GM19043 (cell line): ENCODE measurements around the gene MECP2.
"Not testable (repeated sequence)": the region's sequence is repeated elsewhere in the genome, so short reads cannot be mapped to it uniquely, and the experiment has no call there.

Experiments
- ATAC-seq: cut with Tn5 transposase; IDR thresholded peaks from one replicate; pipeline ENCODE4 v1.9.1; 2021; ENCODE audit warnings: low read depth; ENCODE audit not compliant: unreplicated experiment

Gene MECP2

DNA sequence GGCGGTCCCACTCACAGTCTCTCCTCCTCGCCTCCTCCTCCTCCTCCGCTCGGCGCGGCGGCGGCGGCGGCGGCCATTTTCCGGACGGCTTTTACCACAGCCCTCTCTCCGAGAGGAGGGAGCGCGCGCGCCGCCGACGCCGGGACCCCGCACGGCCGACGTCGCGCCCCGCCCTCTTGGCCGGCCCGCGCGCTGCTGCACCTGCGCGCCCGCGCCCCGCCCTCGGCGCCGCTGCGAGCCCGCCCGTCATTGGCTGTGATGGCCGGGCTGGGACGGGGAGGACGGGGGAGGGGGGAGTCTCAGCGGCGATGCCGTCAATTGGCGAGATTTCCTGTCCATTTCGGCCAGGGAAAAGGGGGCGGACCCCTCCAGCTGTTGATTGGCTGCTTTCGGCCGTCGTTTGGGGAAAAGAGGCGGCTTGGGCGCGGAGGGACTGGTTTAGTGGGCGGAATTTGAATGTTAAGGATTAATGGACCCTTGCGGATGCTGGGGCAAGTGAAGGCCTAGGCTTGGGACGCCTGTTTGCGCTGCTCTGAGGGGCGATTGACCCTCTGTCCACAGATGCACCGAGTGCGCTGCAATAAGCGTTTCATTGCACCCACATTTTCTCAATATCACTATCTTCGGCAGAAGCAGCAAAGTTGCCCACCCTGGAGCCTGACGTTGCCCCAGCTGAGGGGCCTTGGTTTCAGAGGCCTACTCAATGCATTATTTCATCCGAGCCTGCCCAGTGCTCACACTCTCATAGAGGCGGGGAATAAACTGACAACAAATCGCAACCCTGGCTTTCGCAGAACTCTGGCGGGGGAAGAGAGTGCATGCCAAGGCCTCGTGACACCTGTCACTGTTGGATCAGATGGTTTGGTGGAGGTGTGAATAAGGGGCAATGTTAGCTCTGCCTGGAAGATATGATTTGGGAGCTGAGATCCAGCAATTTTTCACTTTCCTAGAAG is at the start of gene MECP2:
Gene MECP2 (minus strand): TSS at position 129 of the 953 bp plus-strand sequence.
- peak; percentile 82 for ATAC-seq

DNA sequence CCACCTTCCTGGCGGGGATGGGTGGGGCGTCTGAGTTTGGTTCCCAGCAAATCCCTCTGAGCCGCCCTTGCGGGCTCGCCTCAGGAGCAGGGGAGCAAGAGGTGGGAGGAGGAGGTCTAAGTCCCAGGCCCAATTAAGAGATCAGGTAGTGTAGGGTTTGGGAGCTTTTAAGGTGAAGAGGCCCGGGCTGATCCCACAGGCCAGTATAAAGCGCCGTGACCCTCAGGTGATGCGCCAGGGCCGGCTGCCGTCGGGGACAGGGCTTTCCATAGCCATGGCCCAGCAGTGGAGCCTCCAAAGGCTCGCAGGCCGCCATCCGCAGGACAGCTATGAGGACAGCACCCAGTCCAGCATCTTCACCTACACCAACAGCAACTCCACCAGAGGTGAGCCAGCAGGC is 46.5 kb upstream of the MECP2 start, which contains the start of gene OPN1LW:
Gene OPN1LW (plus strand): TSS at position 234 of the 400 bp plus-strand sequence. CDS start 41 bp downstream, at position 275.
- ATAC-seq = not testable (repeated sequence)

DNA sequence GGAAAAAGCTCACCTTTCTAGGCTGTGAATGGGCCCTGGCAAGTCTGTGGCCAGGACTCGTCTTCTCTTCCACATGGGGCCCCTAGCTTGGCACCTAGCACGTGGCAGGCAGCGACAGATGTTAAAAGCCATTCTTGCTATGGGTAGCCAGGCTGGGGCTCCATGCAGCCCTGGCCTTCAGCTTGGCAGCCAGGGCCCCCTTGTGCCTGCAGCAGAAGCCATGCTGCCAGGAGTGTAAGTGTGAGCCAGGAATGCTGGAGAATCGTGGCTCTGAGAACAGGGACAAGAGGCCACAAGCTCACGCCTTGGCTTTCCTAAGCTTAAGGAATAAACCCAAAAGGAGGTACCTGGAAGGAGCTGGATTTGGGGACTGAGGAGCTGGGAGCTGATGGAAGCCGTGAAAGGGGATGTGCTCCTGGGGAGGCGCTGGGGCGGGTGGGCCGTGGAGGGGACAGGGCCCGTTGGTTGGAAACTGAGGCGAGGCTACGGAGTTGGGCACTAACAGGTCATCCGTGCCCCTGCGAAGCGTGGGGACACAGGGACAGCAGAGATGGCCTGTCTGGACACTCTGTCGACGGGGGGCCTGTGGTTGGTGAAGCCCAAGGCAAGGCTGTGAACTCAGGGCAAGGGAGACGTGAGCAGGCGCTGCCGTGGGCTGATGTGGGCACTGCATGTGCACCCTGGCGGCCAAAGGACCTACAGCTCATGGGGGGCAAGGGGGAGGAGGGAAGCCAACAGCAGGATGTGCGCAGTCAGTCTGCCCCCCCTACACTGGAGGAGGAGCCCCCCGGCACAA is 45.6 kb upstream of the MECP2 start:
- no peak for ATAC-seq

DNA sequence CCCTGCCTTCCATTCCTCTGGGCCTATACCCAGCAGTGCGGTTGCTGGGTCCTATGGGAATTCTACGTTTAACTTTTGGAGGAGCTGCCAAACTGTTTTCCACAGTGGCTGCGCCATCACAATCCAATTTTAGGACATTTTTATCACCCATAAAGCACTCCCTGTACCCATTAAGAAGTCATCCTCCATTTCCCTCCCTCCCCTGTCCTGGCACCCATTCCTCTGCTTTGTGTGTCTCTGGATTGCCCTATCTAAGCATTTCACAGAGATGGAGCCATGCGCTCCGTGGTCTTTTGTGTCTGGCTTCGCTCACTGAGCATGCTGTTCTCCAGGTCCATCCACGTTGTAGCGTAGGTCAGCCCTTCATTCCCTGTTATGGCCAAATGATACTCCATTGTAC is 44.9 kb upstream of the MECP2 start:
- ATAC-seq = no peak

DNA sequence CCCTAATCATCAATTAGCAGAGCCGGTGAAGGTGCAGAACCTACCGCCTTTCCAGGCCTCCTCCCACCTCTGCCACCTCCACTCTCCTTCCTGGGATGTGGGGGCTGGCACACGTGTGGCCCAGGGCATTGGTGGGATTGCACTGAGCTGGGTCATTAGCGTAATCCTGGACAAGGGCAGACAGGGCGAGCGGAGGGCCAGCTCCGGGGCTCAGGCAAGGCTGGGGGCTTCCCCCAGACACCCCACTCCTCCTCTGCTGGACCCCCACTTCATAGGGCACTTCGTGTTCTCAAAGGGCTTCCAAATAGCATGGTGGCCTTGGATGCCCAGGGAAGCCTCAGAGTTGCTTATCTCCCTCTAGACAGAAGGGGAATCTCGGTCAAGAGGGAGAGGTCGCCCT is 43.2 kb upstream of the MECP2 start:
- ATAC-seq = no peak

DNA sequence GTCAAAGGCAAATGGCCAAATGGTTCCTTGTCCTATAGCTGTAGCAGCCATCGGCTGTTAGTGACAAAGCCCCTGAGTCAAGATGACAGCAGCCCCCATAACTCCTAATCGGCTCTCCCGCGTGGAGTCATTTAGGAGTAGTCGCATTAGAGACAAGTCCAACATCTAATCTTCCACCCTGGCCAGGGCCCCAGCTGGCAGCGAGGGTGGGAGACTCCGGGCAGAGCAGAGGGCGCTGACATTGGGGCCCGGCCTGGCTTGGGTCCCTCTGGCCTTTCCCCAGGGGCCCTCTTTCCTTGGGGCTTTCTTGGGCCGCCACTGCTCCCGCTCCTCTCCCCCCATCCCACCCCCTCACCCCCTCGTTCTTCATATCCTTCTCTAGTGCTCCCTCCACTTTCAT is 42.7 kb upstream of the MECP2 start:
- no peak for ATAC-seq

DNA sequence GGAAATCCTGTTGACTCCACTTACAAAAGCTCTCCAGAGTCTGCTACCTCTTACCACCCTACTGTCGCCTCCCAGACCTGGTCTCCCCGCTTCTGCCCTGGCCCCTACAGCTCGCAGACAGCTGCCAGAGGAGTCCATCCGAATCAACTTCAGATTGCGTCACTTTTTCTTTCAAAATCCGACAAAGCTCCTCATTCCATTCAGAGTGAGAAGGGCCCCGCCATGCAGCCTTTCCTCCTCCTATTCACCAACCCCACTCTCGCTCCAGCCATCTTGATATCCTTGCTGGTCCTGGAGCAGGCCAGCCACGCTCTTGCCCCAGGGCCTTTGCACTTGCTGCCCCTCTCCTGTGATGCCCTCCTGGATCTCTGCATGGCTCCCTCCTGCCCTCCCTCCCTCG is 41.3 kb upstream of the MECP2 start:
- ATAC-seq = no peak

DNA sequence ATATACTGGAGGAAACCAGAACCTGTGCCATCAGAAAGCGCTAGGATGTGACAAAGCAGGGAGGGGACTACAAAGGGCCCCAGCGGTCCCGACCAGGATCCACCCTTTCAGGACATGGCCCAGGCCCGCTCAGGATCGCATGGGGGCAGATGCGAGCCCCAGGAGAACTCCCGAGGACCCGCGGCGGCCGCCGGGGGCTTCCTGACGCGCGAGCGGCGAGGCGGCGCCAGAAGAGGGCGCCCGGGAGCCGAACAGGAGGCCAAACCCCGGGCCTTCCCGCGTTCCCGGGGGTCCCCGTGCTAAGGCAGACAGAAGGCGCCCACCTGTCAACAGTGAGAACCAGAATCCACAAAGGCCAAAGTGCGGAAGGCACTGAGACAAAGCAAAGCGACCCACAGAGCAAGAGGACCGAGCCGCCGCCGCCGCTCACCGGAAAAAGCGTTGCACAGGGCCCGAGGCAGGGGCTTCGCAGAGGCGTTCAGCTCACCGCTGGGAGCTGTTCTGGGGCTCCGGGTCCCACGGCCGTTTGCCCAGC is 39.2 kb upstream of the MECP2 start:
- no peak for ATAC-seq

DNA sequence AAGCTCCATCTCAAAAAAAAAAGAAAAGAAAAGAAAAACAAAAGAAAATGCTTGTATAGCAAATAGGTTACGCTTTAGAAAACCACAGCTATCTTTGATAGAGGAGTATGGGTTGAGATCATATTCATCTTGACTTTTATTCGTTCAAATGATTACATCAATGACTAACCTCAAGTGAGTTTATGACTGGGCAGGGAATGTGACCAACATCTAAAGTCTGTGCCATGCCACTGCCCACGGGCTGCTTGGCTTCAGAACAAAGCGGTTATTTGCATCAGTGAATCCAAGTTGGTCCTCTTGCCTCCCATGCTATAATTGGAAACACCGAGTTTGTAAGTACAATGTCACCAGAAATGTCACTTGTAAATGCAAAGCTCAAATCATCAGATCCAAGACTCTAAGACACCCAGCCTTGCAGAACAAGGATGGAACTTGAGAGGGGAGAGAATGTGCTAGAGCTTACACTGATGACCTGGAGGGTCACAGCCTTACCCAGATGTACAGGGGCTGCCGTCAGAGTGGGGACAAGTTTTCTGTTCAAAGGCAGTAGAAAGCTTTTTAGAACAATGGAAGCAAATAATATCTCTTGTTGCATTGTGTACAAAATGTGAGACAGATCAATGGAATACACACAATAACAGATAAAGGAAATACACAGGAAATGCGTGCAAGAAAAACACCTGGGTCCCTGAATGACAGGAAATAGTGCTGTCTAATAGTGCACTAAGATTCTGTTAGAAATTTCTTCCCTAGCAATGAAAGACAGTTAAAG is 38.1 kb upstream of the MECP2 start:
- no peak for ATAC-seq

DNA sequence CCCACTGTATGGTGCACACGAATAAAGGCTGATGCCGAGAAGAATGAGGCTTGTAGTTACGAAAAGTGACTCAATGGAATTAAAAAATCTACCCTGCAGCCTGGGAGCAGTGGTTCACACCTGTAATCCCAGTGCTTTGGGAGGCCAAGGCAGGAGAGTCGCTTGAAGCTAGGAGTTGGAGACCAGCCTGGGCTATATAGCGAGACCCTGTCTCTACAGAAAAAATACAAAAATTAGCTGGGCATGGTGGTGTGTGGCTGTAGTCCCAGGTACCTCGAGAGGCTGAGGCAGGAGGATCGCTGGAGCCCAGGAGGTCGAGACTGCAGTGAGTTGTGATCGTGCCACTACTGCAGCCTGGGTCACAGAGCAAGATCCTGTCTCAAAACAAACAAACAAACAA is 34.8 kb upstream of the MECP2 start:
- ATAC-seq = no peak

DNA sequence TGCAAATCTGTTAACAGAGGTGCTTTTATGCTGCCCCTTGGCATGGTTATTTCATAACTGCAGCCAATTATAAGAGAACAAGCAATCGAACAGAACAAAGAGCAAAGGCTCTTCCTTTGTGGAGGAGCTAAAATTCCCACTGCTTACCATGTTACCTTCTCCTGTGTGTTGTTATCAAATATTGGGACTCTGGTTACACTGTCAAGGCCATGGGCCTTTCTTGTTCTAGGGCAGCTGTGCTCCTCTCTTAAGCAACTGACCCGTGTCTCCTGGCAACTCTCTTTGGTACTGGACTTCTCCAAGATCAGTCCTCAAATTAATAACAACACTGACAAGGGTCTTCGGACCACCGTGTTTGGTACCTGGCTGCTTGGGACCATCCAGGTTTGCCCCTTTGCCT is 34.4 kb upstream of the MECP2 start:
- no peak for ATAC-seq

DNA sequence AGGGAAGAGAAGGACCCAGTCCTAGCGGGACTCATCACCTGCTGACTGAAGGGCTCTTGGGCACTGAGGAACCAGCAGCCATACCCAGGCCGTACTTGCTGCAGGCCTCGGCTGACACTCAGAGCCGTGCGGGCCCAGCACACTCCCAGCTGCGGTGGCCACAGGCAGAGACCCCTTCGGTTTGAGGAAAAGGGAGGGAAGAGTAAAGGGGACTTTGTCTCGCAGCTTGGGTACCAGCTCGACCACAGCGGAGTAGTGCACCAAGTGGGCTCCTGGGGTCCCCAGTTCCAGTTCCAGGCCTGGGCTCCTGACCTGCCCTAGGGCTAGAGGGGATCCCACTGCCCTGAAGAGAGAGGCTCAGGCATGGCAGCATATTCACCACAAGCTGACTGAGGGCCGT is 28.6 kb upstream of the MECP2 start:
- ATAC-seq = no peak

DNA sequence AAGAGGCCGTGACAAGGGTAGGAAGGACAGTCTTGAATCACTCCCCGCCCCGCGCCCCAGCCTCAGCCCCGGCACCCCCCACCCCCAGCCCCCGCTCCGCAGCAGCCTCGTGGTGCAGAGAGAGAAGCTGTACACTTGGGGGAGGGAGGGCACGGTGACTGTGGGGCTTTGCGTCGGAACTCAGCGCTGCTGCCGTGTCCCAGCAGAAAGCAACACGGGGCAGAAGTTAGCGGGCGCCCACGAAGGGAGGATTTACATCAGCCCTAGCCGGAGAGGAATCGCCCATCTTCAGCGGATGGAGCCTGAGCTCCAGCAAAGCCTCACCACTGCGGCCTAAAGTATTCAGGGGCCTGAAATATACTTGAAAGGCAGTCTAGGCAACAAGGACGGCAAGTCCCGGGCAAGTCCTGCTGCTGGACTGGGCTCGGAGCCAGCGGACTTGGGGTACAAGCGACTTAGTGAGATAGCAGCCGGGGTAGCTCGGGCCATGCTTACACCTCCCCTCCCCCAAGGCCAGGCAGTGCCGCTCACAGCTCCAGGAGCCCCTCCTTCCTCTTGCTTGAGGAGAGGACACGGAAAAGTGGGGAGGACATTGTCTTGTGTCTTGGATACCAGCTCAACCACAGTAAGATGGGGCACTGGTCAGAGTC is 28.0 kb upstream of the MECP2 start:
- ATAC-seq = no peak

DNA sequence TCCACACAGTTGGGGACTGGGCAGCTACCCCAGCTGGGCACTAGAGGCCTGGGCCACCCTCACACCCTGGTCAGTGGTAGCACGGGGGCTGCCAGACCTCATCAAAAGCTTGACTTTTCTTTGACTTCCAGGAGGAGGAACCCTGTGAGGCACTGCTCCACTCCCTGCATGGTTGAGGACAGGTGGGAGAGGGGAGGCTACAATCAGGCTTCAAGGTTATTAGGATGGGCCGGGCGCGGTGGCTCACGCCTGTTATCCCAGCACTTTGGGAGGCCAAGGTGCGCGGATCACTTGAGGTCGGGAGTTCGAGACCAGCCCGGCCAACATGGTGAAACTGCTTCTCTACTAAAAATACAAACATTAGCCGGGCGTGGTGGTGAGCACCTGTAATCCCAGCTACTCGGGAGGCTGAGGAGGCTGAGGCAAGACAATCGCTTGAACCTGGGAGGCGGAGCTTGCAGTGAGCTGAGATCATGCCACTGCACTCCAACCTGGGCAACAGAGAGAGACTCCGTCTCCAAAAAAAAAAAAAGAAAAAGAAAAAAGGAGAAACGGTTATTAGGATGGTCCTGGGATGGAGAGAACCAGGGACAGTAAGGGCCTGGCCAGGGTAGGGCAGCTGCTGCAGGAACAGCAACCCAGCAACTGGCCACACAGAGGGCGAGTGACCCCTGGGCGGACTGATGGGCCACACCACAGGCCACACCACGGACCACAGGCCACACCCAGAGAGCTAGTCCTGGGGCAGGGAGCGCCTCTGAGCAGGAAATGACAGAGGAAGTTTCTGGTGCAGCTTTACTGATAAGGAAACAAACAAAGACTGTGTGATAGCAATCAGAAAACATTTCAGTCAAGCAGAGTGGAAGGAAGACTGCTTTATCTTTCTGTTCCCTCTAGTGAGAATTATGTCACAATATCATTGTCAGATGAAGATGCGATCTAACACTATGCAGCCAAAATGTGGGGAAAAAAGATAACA is 26.0 kb upstream of the MECP2 start:
- ATAC-seq = no peak

DNA sequence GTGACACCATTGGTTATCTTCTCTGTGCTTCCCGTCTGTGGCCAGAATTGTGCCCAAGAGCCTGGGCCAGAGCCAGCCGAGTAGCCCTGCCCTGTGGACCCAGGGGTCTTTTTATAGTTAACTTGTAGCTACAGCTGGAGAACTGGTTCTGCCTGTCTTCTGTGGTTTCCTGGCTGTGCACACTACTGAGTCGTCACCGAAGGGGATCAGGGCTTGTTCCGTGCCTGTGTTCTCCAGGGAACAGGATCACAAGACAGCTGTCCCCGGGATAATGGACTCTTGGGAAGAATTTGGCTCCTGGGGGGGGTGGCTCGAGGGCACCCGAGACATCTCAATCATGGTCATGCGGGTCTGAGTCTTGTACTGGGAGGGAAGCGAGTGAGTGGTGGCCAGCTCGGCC is 24.4 kb upstream of the MECP2 start:
- no peak for ATAC-seq

DNA sequence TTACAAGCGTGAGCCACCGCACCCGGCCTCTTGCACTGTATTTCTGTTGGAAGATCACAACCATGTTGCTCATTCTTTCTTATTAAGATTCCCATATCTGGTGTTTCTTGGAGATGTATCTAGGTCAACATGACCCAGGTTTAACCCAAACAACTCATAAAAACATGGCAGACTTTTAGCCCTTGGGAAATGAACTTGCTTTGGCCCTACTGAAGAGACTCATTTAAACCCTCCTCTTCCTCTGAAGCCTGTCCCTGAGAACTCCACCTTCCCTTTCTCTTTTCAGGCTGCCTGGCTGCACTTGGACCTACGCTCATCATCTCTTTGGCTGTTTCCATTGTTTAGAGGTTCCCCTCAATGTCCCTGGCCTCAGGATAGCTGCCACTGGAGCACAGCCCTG is 23.7 kb upstream of the MECP2 start:
- ATAC-seq = no peak

DNA sequence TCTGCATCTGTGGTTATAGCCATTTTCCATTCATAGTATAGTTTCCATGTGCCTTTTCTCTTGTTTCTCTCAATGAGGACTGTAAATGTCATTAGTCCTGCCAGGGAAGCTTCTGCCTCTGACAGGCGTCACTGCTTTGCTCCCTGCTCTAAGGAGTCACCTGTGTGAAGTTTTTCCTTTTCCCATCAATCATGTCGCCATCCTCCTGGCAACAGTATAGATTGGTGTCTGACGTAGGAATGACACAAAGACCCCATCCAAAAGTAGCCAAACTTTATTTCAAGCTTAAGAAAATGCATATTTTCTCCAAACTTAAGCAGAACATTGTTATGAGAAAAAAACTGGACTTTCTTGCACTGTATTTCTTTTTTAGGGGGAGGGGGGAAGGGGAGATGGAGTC is 23.1 kb upstream of the MECP2 start:
- ATAC-seq = no peak

DNA sequence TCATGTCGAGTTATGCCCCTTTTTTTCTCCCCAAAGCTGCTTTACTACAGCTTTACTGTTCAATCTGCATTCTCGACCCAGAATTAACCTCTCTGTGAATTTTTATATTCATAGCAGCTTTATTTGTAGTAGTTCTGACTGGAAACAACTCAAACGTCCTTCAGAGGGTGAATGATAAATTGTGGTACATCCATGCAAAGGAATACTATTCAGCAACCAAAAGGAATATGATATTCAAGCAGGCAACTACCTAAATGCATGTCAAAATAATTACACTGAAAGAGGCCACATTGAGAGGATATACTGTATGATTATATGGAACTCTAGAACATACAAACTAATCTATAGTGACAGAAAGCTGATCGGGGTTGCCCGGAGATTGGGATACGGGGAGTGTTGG is 20.0 kb upstream of the MECP2 start:
- ATAC-seq = no peak
